Measurements from ENCODE around the gene TTC27.
"Not testable (repeated sequence)": the region's sequence is repeated elsewhere in the genome, so short reads cannot be mapped to it uniquely, and the experiment has no call there.

The TTC27 gene

GRCh38 chr2:32720771-32721170 lies 92.9 kb downstream of the TTC27 start:
- no peak for DNase-seq

DNA sequence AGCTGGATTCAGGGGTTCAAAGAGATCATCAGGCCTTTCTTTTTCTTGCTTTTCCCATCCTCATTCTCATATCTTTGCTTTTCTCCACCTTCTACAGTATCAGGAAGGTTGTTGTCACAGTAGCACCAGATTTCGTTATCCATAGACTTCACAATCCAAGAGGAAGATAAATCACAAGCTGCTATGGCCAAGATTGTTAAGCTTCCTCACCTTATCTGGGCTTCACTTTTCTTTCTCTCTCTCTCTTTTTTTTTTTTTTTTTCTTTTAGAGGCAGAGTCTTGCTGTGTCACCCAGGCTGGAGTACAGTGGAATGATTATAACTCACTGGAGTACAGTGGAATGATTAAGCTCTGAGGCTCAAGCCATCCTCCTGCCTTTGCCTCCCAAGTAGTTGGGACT lies 93.5 kb downstream of the TTC27 start:
- no peak for DNase-seq

DNA sequence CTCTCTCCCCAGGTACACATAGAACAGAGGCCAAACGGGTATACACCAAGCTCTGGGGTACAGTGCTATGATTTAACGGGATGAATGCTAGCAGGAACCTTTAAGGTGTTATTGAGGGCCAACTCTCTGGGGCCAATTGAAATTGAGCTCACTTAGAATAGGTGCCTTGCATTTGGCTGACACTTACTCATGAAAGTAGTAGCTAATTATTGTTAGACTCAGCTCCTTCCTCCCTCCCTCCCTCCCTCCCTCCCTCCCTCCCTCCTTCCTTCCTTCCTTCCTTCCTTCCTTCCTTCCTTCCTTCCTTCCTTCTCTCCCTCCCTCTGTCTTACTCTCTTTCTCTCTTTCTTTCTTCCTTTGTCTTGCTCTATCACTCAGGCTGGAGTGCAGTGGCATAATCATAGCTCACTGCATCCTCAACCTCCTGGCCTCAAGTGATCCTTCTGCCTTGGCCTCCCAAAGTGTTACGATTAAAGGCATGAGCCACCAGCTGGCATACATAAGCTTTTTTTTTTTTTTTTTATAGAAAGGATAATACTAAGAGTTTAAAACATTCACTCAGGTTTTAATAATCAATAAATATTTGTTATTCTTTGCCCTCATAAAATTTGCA lies 95.7 kb downstream of the TTC27 start:
- DNase-seq: no peak

- DNase-seq: not testable (repeated sequence)
Observed at GRCh38 chr2:32726678-32727077, 98.8 kb downstream of the TTC27 start.

DNA sequence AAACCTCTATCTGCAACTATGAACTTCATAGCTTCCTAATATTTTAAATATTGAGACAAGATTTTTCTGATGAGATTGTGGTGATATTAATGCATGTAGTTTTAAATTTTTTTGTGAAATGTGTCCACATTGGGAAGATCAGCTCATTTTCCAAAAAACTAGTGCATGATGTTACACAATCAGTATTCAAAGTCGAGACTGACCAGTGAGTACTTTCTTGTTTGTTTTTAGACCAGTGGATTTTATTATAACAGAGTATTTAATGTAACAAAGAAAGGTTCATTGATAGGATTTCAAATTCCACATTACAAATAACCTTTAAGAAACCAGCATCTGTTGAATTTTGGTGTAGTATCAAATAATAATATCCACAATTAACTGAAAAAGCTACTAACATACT lies 99.3 kb downstream of the TTC27 start:
- DNase-seq: no peak

DNA sequence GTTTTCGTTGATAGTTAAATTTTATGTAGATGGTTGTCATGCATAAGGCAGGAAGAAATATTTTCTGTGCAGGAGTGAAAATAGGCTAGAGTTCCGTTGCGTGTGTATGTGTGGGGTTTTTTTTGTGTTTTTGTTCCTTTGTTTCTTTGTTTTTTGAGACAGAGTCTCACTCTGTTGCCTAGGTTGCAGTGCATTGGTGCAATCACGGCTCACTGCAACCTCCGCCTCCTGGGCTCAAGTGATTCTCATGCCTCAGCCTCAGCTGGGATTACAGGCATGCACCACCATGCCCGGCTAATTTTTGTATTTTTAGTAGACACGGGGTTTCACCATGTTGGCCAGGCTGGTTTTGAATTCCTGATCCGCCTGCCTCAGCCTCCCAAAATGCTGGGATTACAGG lies 103.1 kb downstream of the TTC27 start:
- DNase-seq: not testable (repeated sequence)

DNA sequence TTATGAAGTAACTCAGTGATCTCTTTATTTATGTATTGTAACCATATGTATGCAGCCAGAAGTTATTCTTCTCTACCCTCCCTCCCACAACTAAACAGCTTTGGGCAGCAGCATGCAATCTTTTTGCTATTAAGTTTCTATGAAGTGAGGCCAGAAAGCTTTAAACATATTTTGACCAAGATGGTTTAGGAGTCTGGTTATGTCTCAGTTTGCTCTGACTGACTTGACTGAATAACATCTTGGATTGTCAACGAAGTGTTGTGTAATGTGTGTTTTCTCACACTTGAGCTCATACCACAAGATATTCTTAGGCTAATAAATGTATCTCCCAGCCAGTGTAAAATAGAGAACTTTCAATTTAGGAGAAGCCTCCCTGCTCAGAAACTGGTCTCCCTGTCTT lies 104.3 kb downstream of the TTC27 start:
- DNase-seq: no peak

GRCh38 chr2:32732912-32733472 lies 105.1 kb downstream of the TTC27 start:
- no peak for DNase-seq

GRCh38 chr2:32735348-32735747 lies 107.5 kb downstream of the TTC27 start:
- DNase-seq: no peak

GRCh38 chr2:32738939-32739338 lies 111.1 kb downstream of the TTC27 start:
- DNase-seq: no peak

DNA sequence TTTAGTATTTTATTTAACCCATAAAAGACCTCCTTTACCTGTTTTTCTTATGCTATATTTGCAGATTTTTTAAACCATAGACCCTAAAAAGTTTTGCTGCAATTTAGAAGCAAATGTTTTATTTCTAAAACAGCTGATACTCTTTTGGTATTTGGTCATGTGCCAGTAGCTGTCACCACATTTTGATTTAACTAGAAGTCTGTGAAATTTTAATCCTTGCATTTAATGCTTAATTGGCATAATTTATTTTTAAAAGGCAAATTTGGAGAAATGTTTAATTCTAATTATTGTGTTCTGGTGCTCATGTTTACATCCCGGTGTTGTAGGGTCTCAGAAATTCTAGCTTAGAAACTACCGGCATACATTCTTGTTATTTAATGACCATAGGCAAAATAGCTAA lies 111.8 kb downstream of the TTC27 start:
- no peak for DNase-seq

GRCh38 chr2:32741575-32741974 lies 113.7 kb downstream of the TTC27 start:
- no peak for DNase-seq

GRCh38 chr2:32742376-32742775 lies 114.5 kb downstream of the TTC27 start:
- no peak for DNase-seq

DNA sequence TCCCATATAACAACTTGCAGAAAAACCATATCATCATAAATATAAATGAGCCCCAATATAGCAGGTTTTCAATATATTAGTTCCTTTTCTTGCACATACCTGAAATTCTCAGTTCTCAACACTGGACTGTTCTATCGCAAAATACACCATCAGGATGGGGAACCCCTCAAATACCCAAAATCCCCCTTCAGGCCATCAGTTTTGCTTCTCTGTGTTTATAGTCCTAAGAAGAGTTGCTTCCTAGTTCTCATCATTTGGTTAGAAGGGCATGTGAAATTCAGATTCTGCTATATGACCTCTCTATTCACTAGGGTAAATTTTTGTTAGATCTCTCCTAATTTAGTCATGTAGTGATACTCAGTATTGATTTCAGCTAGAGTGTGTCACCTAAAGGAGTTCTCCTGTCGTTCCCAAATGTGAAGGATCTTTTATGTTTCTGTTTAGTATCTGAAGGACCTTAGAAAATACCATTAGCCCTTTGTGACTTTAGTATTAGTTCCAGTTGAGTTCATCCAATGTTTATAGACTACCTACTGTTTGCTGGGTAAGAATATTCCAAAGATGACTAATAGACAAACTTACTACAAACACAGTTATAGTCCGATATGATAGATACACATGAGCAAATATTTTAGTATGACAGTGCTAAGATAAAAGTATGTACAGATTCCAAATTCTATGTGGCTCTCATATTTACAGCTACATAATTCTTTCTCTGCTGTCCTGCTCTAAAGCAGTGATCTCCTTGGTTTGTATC lies 115.8 kb downstream of the TTC27 start:
- no peak for DNase-seq

GRCh38 chr2:32745191-32745590 lies 117.3 kb downstream of the TTC27 start:
- DNase-seq: no peak

GRCh38 chr2:32745675-32746074 lies 117.8 kb downstream of the TTC27 start:
- DNase-seq: no peak

DNA sequence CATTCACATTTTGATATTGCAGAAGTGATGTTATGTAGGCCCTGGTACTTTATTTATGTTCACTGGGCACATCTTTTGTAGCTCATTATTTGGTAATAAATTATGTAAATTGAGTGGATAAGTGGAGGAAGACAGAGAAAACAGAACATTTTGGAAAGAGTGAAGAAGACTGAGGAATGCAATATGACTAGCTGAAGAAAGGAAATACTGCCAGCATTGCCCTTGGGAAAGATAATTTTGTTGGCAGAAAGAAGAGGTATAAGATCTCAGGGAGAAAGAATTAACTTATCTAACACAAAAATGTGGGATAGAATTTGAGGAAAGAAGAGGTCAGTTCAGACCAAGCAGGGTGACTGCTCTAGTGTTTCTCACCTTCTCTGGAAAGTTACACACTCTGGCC lies 118.8 kb downstream of the TTC27 start:
- no peak for DNase-seq

- DNase-seq: no peak
Observed at GRCh38 chr2:32748158-32748557, 120.3 kb downstream of the TTC27 start.

DNA sequence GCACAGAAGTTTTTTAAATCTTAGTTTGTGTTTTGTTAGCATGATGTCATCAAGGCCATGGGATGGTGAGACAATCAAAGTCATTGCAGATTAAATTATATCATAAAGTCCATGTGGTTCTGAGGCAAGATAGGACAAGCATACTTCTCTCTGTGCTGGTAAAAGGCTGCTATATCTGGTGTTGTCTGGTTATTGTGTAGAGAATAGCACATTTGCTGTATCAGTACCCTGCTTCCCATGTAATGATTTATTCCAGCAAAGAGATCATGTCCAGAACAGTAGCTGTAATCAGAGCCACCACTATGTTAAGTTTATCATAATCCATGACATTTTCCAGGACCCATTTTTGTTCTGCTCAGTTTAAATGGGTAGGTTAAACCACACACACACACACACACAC lies 123.0 kb downstream of the TTC27 start:
- no peak for DNase-seq

- no peak for DNase-seq
Observed at GRCh38 chr2:32752205-32752604, 124.4 kb downstream of the TTC27 start.

DNA sequence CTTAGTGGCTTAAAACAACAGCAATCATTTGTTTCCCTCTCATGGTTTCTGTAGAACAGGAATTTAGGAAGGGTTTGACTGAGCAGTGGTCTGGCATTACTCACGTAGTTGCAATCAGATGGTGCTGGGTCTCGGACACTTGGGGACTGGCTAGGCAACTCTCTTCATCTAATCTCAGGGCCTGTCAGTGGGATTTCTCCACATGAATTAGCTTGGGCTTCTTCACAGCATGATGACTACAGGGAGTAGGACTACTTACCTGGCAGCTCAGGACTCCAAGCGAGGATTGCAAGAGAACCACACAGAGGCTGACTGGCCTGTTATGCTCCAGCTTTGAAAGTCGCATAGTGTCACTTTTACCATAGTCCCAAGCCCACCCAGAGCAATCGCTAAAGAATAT lies 125.1 kb downstream of the TTC27 start:
- DNase-seq: no peak

GRCh38 chr2:32754676-32755075 lies 126.8 kb downstream of the TTC27 start:
- not testable (repeated sequence) for DNase-seq

GRCh38 chr2:32755666-32756065 lies 127.8 kb downstream of the TTC27 start:
- no peak for DNase-seq

DNA sequence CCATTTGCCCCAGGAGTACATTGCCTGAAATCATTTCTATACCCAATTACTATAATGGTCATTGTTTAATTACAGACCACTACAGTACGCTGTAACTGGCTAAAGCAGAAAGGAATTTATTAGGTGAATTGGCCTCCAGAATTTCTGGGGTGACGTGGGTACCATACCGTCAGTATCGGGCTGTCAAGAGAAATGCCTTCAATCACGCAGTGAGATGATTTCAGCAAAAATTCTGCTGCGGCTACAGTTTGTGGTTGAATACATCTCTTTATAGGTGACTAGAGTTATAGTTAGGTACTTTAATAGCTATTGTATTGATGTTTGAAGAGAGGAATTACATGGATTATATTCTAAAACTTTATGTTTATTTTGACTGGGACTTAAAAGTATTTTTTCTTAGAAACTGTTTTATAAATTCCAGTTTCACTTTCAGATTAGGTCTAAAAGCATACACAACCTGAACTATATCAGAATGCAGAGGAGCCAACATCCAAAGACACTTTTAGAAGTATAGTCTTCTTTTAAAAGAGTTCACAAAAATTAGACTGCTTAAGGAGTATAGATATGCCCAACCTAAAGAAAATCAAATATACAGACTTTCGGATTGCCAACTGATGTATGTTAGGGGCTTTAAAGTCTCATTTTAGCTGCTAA lies 128.4 kb downstream of the TTC27 start:
- DNase-seq: no peak

Data from NCI-H748 treated with DMSO at 0.1 percent for 48 hours (cell line).